Bone marrow (tissue), 2 donors: ENCODE results near the gene ANO9.
A peak's percentile ranks its signal among the peaks of the same experiment; 100 is the strongest.
"Not testable (repeated sequence)": the region's sequence is repeated elsewhere in the genome, so short reads cannot be mapped to it uniquely, and the experiment has no call there.

ENCODE experiments used
- DNase-seq, 2 donors: peaks; one replicate each; lab custom pipeline; 2025; lab: John Stamatoyannopoulos, UW

The ANO9 gene

GRCh38 chr11:452203-452744 lies 10.5 kb upstream of the ANO9 start:
- no peak for DNase-seq

GRCh38 chr11:451738-452137 lies 9.9 kb upstream of the ANO9 start:
- no peak for DNase-seq

- peak; percentile 17 to 44 for DNase-seq
Observed at GRCh38 chr11:450809-451451, 9.1 kb upstream of the ANO9 start.

- DNase-seq = peak; percentile 80 to 82
Observed at GRCh38 chr11:449889-450808, 8.3 kb upstream of the ANO9 start, which contains the start of gene PTDSS2. PTDSS2 (plus strand) TSS chr11:450279; CDS start chr11:450456, 177 bp downstream.

GRCh38 chr11:447923-448731 lies 6.3 kb upstream of the ANO9 start:
- DNase-seq = peak; percentile 65 to 92

GRCh38 chr11:446891-447290 lies 5.1 kb upstream of the ANO9 start:
- no peak for DNase-seq

GRCh38 chr11:445765-446588 lies 4.2 kb upstream of the ANO9 start:
- DNase-seq = no peak

GRCh38 chr11:444396-445144 lies 2.8 kb upstream of the ANO9 start:
- DNase-seq = no peak

GRCh38 chr11:443542-444199 lies 1.9 kb upstream of the ANO9 start:
- no peak for DNase-seq

- DNase-seq = no peak
Observed at GRCh38 chr11:442611-443081, 835 bp upstream of the ANO9 start.

- DNase-seq = no peak
Observed at GRCh38 chr11:441043-441417, 781 bp downstream of the ANO9 start.

- DNase-seq = no peak
Observed at GRCh38 chr11:440065-441042, 1.5 kb downstream of the ANO9 start.

GRCh38 chr11:439315-440064 lies 2.3 kb downstream of the ANO9 start:
- DNase-seq = no peak

- no peak for DNase-seq
Observed at GRCh38 chr11:438101-438844, 3.5 kb downstream of the ANO9 start.

- no peak for DNase-seq
Observed at GRCh38 chr11:437228-437870, 4.5 kb downstream of the ANO9 start.

GRCh38 chr11:434999-435740 lies 6.6 kb downstream of the ANO9 start:
- not testable (repeated sequence) for DNase-seq
